EL (cell line): Measurements from ENCODE around the gene JADE1.

ENCODE experiments used
- DNase-seq: peaks from one replicate; pipeline ENCODE4 v3.0.0-alpha.2; 2016

Gene JADE1

DNA sequence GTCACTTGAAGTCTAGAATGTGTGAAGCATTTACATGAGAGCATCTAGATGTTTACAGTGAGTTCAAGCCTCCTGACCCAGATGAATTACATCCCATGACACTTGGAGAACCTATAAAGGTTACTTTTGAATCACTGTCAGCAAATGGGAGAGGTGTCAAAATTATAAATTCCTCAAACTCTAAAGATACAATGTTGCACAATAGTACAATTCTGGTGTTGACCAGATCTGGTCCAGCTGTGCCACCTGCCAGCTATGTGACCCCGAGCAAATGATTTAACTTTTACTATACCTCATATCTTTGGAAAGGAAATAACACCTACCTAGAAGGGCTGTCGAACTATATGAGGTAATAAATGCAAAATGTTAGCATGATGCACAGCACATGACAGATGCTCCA, 69.8 kb downstream of the JADE1 start:
- no peak for DNase-seq

DNA sequence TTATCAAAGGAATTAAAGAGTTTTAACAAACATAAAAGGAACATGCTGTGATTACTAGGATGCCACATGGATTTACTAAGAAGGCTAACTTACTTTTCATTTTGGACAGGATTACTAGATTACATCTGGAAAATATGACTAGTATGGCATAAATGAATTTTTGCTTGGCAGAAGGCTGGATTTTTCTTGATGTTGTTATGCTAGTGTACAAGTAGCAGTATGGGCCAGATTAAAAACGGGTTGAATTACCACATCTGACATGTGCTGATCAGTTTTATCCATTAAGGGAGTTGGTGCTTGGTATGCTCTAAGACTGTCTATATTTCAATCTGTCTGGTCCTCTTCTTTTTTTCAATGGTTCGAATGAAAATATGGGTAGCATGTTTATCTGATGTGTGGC, 70.5 kb downstream of the JADE1 start:
- no peak for DNase-seq

DNA sequence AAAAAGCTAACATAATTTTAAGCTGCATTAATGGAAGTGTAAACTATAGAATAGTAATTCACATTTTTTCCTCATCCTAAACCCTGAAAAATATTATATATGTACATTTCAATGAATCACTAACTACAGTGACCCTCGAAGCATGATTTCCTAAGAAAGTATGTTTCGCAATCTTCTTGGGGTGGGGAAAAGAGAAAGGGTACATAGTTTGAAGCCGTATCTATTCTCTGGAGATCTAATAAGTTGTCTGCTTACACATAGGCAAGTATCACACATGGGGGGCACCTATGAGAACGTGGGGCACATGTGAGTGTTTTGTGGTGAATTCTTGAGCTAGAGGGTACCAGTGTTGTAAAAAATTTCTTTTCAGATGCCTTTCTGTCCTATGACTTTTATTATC, 71.2 kb downstream of the JADE1 start:
- no peak for DNase-seq

DNA sequence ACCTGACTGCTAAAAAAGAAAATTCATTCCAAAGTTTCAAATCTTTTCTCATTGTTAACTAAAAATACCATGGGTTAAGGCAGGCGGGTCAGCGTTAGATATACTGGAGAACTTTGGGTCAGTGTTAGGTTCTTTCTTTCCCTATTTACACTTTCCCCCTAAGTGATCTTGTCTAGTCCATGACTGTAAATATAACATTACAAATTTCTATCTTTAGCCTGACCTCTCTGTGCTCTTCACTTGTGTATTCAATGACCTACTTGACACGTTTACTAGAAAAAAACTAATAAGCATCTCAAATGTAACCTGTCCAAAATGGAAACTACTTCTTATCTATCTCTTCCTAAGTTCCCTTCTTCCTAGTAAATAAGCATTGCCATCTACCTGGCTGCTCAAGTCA, 95.3 kb downstream of the JADE1 start:
- no peak for DNase-seq

DNA sequence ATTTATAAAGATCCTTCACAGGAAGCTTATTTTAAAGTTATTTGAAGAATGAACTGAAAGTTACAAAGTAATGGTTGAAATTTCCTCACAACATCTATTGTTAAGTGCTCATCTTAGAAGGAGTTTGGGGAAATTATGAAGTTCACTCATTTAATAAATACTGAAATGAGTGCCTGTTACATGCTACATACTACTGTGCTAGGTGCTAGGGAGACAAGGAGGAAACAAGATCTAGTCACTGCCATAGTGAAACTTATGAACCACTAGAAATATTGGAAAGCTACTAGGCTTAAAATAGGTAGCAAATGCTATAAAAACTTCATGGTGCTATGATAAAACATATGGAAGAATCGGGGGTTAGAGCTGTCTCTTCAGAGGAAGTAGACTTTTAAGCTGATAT, 97.1 kb downstream of the JADE1 start:
- DNase-seq, result no peak

DNA sequence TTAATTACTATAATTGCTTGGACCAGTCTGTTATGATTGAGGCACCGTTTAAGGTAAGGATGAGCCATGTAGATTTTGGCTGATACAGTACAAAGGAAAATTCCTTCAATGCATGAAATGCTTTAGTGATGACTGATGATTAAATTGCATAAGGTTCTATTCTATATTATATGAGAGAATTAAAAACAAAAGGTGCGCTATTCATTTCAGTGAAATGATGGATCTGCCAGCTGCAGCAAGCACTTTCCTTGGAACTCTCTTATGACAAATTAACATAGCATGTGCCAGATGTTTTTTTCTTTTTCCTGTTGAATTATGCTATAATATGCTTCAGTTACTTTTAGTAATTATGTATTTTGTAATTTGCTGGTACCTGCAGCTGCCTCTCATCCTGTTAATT, 98.5 kb downstream of the JADE1 start:
- no peak for DNase-seq

DNA sequence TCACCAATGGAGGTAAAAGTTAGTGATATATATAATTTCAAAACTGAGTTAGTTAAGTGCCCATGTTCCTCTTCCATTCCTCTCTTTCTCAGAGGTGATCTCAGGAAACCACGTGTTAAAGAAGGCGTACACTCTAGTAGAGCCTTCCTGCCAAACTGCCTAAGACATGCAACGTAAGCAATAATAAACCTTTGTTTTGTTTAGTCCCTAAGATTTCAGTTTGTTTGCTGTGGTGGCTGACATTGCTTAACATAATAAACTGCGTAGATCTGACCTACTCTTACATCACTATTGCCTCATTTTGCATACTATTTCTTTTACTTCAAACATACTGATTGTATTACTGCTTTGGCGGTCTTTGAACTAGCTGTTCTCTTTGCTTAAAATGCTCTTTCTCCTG, 99.2 kb downstream of the JADE1 start:
- DNase-seq, result no peak

DNA sequence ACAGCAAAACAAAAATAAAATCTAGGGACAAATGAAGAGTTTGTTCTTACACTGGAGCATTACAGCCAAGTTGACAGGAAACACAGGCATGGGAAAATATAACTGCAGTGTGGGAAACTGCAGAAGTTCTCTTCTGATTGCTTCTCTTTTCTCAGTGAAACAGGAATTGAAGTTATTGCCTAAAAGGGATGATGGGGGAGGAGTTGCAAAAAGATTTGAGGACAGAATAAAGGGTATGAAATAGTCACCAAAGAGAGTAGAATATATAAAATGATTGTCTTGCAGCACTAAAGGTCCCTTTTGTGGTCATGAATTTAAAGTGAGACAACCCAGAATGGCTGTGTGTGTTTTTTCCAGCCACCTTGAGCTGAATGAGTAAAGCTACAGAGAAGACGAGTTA, 103.7 kb downstream of the JADE1 start:
- no peak for DNase-seq

DNA sequence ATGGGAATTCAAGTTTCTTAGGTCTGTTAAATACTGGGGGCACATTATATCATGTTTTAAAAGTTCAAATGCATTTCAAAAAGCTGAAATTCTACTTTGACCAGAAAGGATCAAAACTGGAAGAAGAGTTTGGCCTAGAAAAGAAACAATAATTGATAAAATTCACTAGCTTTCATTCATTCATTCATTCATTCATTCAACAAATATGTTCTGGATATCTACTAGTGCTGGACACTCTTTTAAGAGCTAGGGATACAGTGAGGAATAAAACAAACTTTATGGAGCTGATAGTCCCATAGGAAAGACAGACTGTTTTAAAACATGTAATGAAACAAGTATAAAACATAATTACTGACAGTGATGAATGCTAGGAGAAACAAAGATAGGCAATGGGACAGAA, 106.0 kb downstream of the JADE1 start:
- DNase-seq, result no peak

DNA sequence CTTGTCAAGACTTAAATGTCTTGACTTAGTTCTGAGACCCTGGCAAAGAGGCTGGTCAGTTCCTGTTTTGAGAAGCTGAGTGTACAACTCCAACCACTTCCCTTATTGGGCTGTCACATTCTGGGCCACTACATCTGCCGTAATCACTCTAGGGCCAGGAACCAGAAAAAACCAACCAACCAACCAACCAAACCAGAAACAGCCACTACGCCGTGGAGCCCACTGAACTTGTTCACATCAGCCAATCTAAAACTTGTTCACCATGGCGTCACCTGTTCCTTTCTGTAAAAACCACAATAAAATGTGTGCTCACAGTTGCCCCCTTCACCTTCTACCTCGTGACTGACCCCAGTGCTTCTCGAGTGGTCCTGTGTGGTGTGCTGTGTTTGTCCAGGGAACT, 107.3 kb downstream of the JADE1 start:
- no peak for DNase-seq

DNA sequence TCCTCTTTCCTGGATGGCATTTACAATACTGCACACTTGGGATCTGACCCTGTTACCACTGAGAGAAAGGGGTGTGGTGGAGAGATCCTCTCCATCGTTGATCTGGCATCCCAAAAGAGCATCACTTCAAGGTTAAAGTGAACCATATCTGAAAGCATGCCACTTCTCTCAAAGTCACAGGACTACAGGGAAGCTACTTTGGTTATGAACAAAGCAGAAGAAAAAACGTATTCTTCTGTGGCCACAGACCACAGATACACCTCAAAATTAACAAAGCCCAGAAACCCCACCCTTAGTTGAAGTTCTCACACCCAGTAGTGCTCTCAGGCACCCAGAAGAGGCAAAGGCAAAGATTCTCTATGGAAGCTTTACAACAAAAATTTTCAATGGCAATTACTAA, 108.3 kb downstream of the JADE1 start:
- DNase-seq, result no peak

DNA sequence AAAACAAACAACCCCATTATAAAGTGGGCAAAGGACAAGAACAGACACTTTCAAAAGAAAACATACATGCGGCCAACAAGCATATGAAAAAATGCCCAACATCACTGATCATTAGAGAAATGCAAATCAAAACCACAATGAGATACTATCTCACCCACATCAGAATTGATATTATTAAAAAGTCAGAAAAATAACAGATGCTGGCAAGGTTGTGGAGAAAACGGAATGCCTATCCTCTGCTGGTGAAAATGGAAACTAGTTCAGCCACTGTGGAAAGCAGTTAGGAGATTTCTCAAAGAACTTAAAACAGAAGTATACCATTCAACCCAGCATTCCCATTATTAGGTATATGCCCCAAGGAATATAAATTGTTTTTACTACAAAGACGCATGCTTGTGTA, 112.5 kb downstream of the JADE1 start:
- no peak for DNase-seq
